GM18909 (cell line): ENCODE results near the gene C19orf85.

Experiments used
- ATAC-seq: cut with Tn5 transposase; IDR thresholded peaks from one replicate; pipeline ENCODE4 v1.9.1; 2021; ENCODE audit warnings: mild to moderate bottlenecking; ENCODE audit not compliant: unreplicated experiment, poor library complexity

The C19orf85 gene

GRCh38 chr19:55479451-55480230 is 15.1 kb upstream of the C19orf85 start:
- ATAC-seq = no peak

DNA sequence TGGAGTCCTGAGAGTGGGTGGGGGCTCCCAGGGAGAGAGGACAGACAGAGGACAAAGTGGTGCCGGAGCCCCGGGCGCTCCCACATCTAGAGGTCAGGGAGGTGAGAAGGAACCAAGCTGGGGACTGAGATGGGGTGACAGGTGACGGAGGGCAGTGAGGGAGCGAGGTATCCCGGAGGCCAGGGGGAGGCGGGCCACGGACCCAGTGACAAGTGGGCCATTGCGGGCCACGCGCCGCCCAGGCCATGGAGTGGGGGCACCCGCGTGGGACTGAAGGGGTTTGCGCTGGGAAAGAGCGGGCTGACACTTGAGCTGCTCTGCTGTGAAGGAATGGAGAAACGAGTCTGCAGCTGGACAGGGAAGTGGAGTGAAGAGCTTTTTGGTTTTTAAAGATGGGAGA is 14.5 kb upstream of the C19orf85 start:
- ATAC-seq = no peak

GRCh38 chr19:55478364-55478763 is 13.8 kb upstream of the C19orf85 start:
- ATAC-seq = no peak

- ATAC-seq = no peak
Measured at GRCh38 chr19:55477905-55478304, 13.4 kb upstream of the C19orf85 start.

DNA sequence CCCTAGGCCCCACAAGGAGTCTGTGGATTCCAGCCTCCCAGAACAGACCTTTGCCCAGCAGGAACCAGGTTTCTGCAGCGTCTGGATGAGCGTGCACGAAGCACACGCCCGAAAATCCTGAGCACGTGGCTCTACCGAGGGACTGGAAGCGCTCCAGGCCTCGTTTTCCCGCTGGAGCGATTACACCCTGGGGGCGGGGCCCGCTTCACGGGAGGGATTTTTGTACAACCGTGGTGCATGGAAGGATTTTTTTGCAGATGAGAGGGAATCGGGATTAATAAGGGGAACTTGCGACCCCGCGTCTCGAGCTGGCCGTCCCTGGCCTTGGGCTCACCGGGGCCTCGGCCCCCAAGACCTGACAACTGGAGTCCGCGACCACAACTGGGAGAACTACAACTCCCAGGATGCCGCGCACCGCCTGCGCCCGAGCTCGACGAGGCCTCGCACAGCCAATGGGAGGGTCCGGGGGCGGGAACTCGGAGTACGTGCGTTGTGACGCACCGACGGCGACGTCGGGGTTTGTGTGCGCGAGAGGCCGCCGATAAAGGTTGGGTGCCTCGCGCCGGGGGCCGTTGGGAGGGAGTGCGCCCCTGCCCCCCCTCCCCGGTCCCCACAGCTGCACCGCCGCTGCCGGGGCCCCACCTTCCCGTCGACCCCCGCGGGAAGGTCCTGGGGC is 11.7 kb upstream of the C19orf85 start, which contains the start of gene ZNF628:
TSS of gene ZNF628 (plus strand) at position 518 of the 676 bp plus-strand sequence. CDS start 3,294 bp downstream, outside the sequence.
- peak; percentile 91 for ATAC-seq

DNA sequence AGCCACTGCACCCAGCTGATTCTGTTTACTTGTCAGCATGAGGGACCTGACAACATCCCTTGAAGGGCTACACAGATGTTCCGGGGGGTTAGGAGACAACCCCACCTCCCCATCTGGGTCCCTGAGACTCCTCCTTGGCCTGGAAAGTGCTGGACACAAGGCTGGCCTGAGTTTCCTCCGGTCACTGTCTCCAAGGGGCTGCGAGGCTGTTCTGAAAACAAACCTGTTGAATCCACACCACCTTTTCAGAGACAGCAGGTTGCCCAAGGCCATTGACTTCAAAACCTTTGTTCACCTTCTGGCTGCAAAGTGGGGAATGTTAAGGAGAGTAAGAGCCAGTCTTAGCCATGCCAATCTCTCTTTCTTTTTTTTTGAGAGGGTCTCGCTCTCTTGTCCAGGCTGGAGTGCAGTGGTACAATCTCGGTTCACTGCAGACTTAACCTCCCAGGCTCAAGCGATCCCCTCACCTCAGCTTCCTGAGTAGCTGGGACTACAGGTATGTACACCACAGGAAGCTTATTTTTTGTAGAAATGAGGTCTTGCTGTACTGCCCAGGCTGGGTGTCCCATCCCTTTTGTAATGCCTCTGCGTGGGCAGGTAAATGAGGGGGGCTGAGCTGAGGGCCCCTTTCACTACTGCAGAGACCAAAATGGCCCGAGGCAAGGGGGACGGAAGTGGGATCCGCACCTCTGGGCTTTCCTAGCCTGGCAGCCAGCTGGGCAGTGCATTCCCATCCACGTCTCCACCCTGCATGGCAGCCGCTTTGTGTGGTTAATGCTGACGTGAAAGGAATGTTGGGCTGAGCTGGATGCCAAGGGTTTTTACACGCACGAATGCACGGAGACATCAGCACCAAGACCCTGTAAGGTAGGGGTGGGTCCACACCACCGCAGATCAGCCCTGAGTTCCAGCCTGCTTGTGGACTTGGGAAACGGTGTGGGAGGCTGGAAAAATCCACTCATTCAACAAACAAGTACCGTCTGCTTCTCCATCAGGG is 10.0 kb upstream of the C19orf85 start:
- no peak for ATAC-seq

DNA sequence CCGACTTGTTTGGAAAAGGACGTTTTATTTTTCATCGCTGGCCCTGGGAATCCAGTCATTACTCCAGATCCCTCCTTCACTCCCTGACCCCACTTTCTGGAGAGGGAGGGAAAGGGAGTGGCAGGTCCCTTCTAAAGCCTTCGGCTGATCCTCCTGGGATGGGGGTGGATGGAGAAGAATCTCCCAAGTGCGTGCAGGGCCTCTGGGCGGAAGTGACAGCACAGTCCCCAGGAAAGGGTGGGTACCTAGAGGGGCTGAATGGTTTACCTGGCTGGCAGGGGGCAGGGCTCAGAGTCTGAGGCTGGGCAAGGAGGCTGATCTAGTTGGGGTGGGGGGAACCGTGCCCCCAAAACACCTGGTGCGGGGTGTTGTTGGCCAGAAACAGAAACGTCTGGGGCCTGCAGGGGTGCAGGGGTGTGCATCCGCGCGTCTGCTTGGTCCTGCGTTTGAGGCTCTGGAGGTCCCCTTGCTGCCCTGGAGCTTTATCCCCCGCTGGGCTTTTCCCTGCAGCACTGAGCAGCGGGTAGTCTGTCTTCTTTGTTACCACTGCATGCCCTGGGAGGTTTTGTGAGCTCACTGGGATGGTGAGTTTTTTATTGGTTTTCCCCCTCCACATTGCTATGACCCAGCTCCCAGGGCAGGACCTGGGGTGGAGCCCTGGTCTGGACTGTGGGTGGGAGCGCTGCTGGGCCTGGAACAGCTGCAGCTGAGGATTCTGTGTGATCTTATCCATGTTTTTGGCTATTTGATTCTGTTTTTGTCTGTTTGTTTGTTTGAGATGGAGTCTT is 8.9 kb upstream of the C19orf85 start:
- no peak for ATAC-seq

- no peak for ATAC-seq
Measured at GRCh38 chr19:55472463-55472862, 7.9 kb upstream of the C19orf85 start.

- no peak for ATAC-seq
Measured at GRCh38 chr19:55471266-55471665, 6.7 kb upstream of the C19orf85 start.

DNA sequence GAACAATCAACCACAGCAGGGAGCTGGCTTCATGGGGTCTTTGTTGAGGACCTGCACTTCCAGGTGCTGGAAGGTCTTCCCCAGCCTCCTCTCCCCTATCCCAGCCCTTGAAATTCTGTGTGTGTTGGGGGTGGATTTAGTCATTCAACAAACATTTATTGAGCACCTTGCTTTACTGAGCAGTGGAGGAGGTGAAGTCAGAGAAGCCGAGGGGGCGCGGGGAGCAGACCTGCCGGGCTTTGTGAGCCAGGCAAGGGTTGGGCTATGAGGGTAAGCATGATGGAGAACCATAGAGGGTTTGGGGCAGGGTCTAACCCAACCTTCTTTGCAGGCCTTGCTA is 3.5 kb upstream of the C19orf85 start:
- ATAC-seq = no peak

- no peak for ATAC-seq
Measured at GRCh38 chr19:55467236-55468053, 2.9 kb upstream of the C19orf85 start.

DNA sequence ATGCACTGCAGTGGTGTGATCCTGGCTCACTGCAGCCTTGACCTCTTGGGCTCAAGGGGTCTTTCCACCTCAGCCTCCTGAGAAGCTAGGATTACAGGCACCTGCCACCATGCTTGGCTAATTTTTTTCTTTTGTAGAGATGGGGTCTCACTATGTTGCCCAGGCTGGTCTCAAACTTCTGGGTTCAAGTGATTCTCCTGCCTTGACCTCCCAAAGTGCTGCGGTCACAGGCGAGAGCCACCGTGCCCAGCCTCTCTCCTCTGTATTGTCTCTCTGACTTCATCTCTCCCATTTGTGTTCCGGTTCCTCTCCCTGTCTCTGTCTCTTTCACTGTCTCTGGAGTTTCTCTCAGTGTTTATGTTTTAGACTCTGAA is 1.7 kb upstream of the C19orf85 start:
- no peak for ATAC-seq

DNA sequence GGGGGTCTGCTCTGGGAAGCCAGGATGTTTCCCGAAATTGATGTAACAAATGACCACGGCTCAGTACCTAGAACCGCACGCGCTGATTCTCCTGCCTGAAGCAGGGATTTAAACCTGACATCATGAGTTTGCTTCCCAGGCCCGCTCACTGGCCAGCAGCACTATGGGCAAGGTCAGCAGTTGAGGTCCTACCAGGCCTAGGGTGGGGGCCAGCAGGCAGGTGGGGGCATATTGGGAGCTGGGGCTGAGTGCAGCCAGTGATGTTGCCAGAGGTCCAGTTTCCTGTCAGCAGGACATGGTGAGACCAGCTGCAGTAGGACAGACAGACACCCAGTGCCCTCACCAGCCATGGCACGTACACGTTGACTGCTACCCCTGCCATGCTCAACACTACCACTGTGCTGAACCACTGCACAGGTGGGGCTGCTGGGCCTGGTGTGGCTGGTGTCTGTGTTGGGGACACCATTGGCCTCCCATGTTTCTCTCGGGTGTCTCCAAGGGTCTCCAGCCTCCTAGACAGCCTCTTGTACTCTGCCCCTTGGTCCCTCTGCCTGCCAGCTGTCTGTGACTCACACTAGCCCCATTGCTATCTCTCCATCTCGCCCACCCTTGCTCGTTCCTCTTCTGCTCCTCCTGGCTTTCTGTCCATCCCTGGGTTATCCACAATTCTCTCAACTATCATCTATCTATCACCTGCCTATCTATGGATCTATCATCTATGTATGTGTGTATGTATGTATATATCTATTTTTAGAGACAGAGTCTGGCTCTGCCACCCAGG is 1.1 kb upstream of the C19orf85 start:
- no peak for ATAC-seq

GRCh38 chr19:55464039-55464661 is 401 bp downstream of the C19orf85 start:
- ATAC-seq = no peak

- ATAC-seq = no peak
Measured at GRCh38 chr19:55463583-55464031, 944 bp downstream of the C19orf85 start.

- no peak for ATAC-seq
Measured at GRCh38 chr19:55462722-55463121, 1.8 kb downstream of the C19orf85 start.

DNA sequence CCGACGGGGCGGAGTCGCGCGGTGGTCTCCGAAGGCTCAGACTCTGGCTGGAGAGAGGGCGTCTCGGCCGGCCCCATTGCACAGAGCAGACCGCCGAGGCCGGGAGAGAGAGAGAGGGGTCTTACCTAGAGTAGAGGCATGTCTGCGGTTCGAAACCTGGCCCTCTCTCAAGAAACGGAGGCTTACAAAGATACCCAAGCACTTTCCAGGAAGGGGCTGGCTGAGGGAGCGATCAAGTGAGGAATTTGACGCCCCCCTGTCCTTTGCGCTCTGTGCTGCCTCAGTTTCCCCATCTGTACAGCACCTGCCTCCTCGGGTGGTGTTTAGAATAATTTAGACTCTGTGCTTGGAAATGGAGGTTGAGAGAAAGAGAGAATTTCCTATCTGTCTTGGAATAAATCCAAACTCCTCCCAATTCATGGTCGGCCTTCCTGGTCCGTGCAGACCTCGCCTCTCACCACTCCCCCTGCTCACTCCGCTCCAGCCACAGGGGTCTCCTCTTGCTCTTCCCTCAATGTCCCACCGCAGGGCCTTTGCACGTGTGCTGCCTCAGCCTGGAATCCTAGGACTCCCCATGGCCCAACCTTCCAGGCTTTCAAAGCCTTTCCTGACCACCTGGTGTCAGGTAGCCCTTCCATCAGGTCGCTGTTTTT is 2.5 kb downstream of the C19orf85 start:
- ATAC-seq = no peak
